ENCODE results near the gene RPS19BP1. TPM values are rescaled to one million over a fixed set of nuclear protein-coding genes. Genes with fewer than 3 reads are reported as not detected.
A peak's percentile ranks its signal among the peaks of the same experiment; 100 is the strongest.

The RPS19BP1 gene
- 67.9 TPM for total RNA-seq
- long read RNA-seq, transcript RPS19BP1-201 (4 exons, 927 nt) = major isoform, 77 of 84 reads
- long read RNA-seq, partial matches to known transcripts = 3 of 84 reads
- long read RNA-seq, other reads (novel, unspliced or antisense) = 1 of 84 reads

- intact Hi-C loops (cut with DNase I) = no loop called here
- ATAC-seq (peak; percentile 93 to 94), DNase-seq (peak; percentile 99)
- peak within 1 kb of the TSS; percentile 88 for H3K27ac ChIP-seq
- H3K4me1 ChIP-seq = peaks cover 55% of the 10 kb centered on the region
- no peaks in the 10 kb centered on the region for H3K9me3 ChIP-seq
- TF ChIP-seq CTCF (IDR thresholded peaks at IDR 0.05) = no peak
- H3K4me3 ChIP-seq = peak within 1 kb of the TSS; percentile 88
- no peaks in the 10 kb centered on the region for H3K27me3 ChIP-seq (ENCODE audit: low read depth)
- H3K36me3 ChIP-seq = peaks cover 36% of the 10 kb centered on the region
These were observed at the start of gene RPS19BP1 for GRCh38 chr22:39532215-39533073. TSS of gene RPS19BP1 (minus strand) at chr22:39532748. CDS start at chr22:39532738, 10 bp downstream.

GRCh38 chr22:39581303-39581702, 48.8 kb upstream of the RPS19BP1 start:
- no peak for TF ChIP-seq CTCF (IDR thresholded peaks at IDR 0.05)
- Histone ChIP-seq H3K36me3 (no peaks in the 10 kb centered on the region), H3K27me3 (ENCODE audit: low read depth) (peaks cover 21% of the 10 kb centered on the region), H3K4me1 (no peaks in the 10 kb centered on the region), H3K4me3 (no peak overlapping the region), H3K27ac (no peak overlapping the region), H3K9me3 (no peaks in the 10 kb centered on the region)
- ATAC-seq (no peak), DNase-seq (no peak)
- intact Hi-C loops (cut with DNase I) = no loop called here

DNA sequence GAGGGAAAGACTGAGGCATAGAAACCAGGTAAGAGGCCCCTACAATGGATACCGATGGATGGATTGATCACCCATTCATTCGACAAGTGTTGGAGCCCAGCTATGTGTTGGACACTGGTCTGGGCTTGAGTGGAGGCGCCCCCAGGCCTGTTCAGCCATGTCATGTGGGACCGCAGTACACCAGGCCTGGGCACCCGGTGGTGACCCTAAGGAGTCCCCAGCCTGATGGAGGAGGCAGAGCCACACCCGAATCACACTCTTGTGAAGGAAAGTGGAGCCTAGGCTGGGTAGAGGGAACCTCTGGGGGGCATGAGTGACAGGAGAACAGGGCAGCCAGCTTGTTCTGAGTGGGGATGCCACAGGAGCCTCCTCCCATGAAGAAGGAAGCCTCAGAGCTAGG, 48.2 kb upstream of the RPS19BP1 start:
- no peak for ATAC-seq
- Histone ChIP-seq H3K27me3 (ENCODE audit: low read depth) (peaks cover 16% of the 10 kb centered on the region), H3K9me3 (no peaks in the 10 kb centered on the region), H3K4me1 (no peaks in the 10 kb centered on the region), H3K27ac (no peak overlapping the region), H3K4me3 (no peak overlapping the region), H3K36me3 (no peaks in the 10 kb centered on the region)
- no peak for DNase-seq
- intact Hi-C loops (cut with DNase I) = no loop called here
- no peak for TF ChIP-seq CTCF (IDR thresholded peaks at IDR 0.05)

DNA sequence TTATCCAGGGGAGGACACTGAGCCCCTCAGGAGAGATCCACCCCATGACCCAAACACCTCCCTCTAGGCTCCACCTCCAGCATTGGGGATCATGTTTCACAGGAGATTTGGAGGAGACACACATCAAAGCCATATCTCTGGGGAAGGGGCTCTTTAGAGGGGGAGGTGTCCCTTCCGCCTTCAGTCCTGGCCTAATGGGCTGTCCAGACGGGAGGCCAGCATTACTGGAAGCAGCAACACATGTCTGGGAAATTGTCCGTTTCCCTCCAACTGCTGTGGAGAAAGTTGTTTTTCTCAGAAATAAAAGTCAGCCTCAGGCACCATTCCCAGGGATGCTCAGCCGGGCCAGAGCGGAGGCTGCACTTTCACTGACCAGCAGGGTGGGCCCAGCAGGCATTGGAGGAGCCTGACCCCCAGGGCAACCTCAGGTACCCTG, 47.5 kb upstream of the RPS19BP1 start:
- Histone ChIP-seq H3K4me3 (no peak overlapping the region), H3K27me3 (ENCODE audit: low read depth) (peaks cover 16% of the 10 kb centered on the region), H3K4me1 (no peaks in the 10 kb centered on the region), H3K9me3 (no peaks in the 10 kb centered on the region), H3K27ac (no peak overlapping the region), H3K36me3 (no peaks in the 10 kb centered on the region)
- intact Hi-C loops (cut with DNase I) = no loop called here
- ATAC-seq (no peak), DNase-seq (no peak)
- no peak for TF ChIP-seq CTCF (IDR thresholded peaks at IDR 0.05)

- TF ChIP-seq CTCF (IDR thresholded peaks at IDR 0.05) = no peak
- Histone ChIP-seq H3K27me3 (ENCODE audit: low read depth) (peaks cover 16% of the 10 kb centered on the region), H3K4me3 (no peak overlapping the region), H3K27ac (no peak overlapping the region), H3K36me3 (no peaks in the 10 kb centered on the region), H3K9me3 (no peaks in the 10 kb centered on the region), H3K4me1 (no peaks in the 10 kb centered on the region)
- DNase-seq (no peak), ATAC-seq (no peak)
- intact Hi-C loops (cut with DNase I) = no loop called here
These were observed 45.4 kb upstream of the RPS19BP1 start for GRCh38 chr22:39577900-39578299.

Data from lower lobe of right lung (tissue), 2 donors.